Measurements from ENCODE around the gene SVIL. TPM values are rescaled to one million over a fixed set of nuclear protein-coding genes. Genes with fewer than 3 reads are reported as not detected.
"Not testable (repeated sequence)": the region's sequence is repeated elsewhere in the genome, so short reads cannot be mapped to it uniquely, and the experiment has no call there.

Gene SVIL
- total RNA-seq, 1 experiment from 2014 or later: 10.8 TPM

- not testable (repeated sequence) for DNase-seq (ENCODE audit: extremely low read depth, low read depth)
These were observed 28.1 kb downstream of the SVIL start for GRCh38 chr10:29606693-29607092.

GRCh38 chr10:29604291-29604825 lies 30.4 kb downstream of the SVIL start:
- DNase-seq (ENCODE audit: extremely low read depth, low read depth): no peak

- no peak for DNase-seq (ENCODE audit: extremely low read depth, low read depth)
These were observed 31.4 kb downstream of the SVIL start for GRCh38 chr10:29603223-29603896.

GRCh38 chr10:29600821-29601220 lies 34.0 kb downstream of the SVIL start:
- DNase-seq (ENCODE audit: extremely low read depth, low read depth): no peak

- DNase-seq (ENCODE audit: extremely low read depth, low read depth): no peak
These were observed 34.7 kb downstream of the SVIL start for GRCh38 chr10:29600067-29600466.

GRCh38 chr10:29598851-29599311 lies 35.9 kb downstream of the SVIL start:
- DNase-seq (ENCODE audit: extremely low read depth, low read depth): no peak

GRCh38 chr10:29596826-29597225 lies 37.9 kb downstream of the SVIL start:
- no peak for DNase-seq (ENCODE audit: extremely low read depth, low read depth)

- DNase-seq (ENCODE audit: extremely low read depth, low read depth): no peak
These were observed 38.4 kb downstream of the SVIL start for GRCh38 chr10:29596356-29596755.

GRCh38 chr10:29595636-29596225 lies 39.0 kb downstream of the SVIL start:
- no peak for DNase-seq (ENCODE audit: extremely low read depth, low read depth)

- no peak for DNase-seq (ENCODE audit: extremely low read depth, low read depth)
These were observed 39.6 kb downstream of the SVIL start for GRCh38 chr10:29595146-29595545.

GRCh38 chr10:29591651-29591968 lies 43.2 kb downstream of the SVIL start:
- DNase-seq (ENCODE audit: extremely low read depth, low read depth): no peak

GRCh38 chr10:29590915-29591650 lies 43.7 kb downstream of the SVIL start:
- no peak for DNase-seq (ENCODE audit: extremely low read depth, low read depth)

- no peak for DNase-seq (ENCODE audit: extremely low read depth, low read depth)
These were observed 45.9 kb downstream of the SVIL start for GRCh38 chr10:29588629-29589421.

GRCh38 chr10:29587750-29588628 lies 46.8 kb downstream of the SVIL start:
- DNase-seq (ENCODE audit: extremely low read depth, low read depth): not testable (repeated sequence)

- not testable (repeated sequence) for DNase-seq (ENCODE audit: extremely low read depth, low read depth)
These were observed 47.5 kb downstream of the SVIL start for GRCh38 chr10:29587102-29587749.

- DNase-seq (ENCODE audit: extremely low read depth, low read depth): no peak
These were observed 48.3 kb downstream of the SVIL start for GRCh38 chr10:29586509-29586908.

GRCh38 chr10:29585488-29585976 lies 49.2 kb downstream of the SVIL start:
- DNase-seq (ENCODE audit: extremely low read depth, low read depth): no peak

GRCh38 chr10:29584436-29584835 lies 50.3 kb downstream of the SVIL start:
- no peak for DNase-seq (ENCODE audit: extremely low read depth, low read depth)

- DNase-seq (ENCODE audit: extremely low read depth, low read depth): no peak
These were observed 51.1 kb downstream of the SVIL start for GRCh38 chr10:29583674-29584073.

Measured in NCI-H460 (cell line).